ENCODE data around the gene DDX17. TPM values are rescaled to one million over a fixed set of nuclear protein-coding genes. Genes with fewer than 3 reads are reported as not detected.

The DDX17 gene
- total RNA-seq, 4 donors from 2014 or later = 419 to 723 (median 493) TPM

DNA sequence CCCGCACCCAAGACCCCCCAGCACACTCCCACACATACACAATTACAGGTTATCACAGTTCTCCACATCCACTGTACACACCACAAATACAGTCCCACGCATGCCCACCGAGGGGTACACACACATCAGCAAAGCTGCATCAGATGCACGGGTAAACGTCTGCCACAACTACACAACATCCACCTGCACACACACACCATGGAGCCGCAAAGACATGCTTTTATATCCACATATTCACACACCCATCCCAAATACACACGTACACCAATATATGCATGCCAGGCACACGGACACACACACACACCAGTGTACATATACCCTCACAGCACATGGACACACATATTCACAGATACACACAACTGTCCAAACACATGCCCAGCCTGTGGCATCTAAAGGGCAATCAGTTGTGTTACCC lies 45.7 kb downstream of the DDX17 start:
- H3K4me3 ChIP-seq (ENCODE audit: low read depth, poor library complexity, severe bottlenecking) = no peak overlapping the region
- TF ChIP-seq, protein P1, sequence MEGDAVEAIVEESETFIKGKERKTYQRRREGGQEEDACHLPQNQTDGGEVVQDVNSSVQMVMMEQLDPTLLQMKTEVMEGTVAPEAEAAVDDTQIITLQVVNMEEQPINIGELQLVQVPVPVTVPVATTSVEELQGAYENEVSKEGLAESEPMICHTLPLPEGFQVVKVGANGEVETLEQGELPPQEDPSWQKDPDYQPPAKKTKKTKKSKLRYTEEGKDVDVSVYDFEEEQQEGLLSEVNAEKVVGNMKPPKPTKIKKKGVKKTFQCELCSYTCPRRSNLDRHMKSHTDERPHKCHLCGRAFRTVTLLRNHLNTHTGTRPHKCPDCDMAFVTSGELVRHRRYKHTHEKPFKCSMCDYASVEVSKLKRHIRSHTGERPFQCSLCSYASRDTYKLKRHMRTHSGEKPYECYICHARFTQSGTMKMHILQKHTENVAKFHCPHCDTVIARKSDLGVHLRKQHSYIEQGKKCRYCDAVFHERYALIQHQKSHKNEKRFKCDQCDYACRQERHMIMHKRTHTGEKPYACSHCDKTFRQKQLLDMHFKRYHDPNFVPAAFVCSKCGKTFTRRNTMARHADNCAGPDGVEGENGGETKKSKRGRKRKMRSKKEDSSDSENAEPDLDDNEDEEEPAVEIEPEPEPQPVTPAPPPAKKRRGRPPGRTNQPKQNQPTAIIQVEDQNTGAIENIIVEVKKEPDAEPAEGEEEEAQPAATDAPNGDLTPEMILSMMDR (IDR thresholded peaks at IDR 0.05) = no peak
- TF ChIP-seq POLR2A (IDR thresholded peaks at IDR 0.05) = no peak
- WGBS, 2 donors = 36 to 44% methylated on average over 8 of the region's 8 CpGs
- intact Hi-C loops (cut with DNase I; ENCODE audit: low total_unique reads) = no loop called here
- DNase-seq (ENCODE audit: low spot score in 2 of 2) = no peak

DNA sequence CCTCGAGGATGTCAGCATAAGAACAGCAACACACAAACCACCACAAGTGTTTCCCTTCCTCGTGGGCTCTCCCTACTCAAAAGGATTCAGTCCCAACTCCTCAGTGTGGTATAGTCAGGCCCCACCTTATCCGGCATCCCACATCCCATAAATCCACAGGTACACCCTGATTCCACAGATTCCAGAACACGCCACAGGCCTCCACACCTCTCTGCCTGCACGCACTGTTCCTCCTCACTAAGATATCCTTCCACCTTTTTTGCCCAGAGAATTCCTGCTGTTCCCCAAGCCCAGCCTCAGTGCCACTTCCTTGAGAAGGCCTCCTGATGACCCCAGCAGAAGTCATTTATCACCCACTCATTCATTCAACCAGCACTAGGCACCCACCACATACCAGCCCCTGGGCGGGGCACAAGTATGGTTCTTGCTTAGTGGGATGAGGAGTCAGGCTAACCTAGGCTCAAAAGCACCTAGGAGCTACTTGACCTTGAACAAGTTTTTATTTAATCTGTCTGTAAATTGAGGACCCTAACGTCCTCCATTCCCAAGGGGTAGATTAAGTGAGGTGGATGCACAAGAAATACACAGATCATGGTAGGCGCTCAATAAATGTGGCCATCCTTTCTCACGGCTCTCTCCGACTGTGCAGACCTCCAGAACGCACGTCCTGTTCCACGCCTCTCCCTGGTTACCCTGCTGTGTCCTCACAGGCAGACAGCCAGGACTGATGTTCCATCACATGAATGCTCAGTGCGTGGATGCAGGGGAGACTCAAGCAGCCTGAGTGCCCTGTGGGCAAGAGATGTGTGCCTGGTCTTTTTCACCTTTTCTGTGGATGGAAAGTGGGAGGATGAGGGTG lies 49.0 kb downstream of the DDX17 start:
- no peak for DNase-seq (ENCODE audit: low spot score in 2 of 2)
- intact Hi-C loops (cut with DNase I; ENCODE audit: low total_unique reads) = no loop called here
- WGBS, 2 donors = 74 to 79% methylated on average over 14 of the region's 14 CpGs
- H3K4me3 ChIP-seq (ENCODE audit: low read depth, poor library complexity, severe bottlenecking) = no peak overlapping the region
- TF ChIP-seq, protein P1 (IDR thresholded peaks at IDR 0.05) = no peak
- no peak for TF ChIP-seq POLR2A (IDR thresholded peaks at IDR 0.05)

DNA sequence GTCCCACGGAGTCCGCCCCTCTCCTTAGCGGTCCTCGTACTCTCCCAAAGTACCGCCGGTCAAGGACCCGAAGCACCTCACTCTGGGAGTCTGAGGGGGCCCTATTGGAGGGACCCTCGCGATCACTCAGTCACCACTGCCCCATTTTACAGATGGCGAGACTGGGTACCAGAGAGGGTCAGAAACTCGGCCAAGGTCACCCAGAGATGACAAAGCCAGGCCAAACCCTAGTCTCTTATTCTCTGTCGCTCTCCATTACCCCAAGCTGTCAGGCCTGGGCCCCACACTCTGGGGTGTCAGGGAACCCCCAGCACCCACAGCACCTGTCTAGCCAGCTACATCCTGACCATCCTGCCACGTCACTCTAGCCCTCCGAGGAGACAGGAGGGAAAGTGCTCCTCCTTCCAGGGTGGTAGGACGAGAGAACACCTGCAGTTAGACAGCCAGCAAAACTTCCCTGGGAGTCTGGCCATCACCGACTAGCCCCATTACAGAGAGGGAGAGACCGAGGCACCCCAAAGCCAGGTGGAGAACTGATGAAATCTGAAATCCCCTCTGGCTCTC lies 49.8 kb downstream of the DDX17 start:
- 56 to 70% methylated on average over 8 to 17 of the region's 17 CpGs for WGBS, 2 donors
- H3K4me3 ChIP-seq (ENCODE audit: low read depth, poor library complexity, severe bottlenecking) = no peak overlapping the region
- no peak for TF ChIP-seq POLR2A (IDR thresholded peaks at IDR 0.05)
- TF ChIP-seq, protein P1 (IDR thresholded peaks at IDR 0.05) = no peak
- DNase-seq (ENCODE audit: low spot score in 2 of 2) = no peak
- intact Hi-C loops (cut with DNase I; ENCODE audit: low total_unique reads) = no loop called here

- DNase-seq (ENCODE audit: low spot score in 2 of 2) = no peak
- TF ChIP-seq, protein P1 (IDR thresholded peaks at IDR 0.05) = no peak
- no peak for TF ChIP-seq POLR2A (IDR thresholded peaks at IDR 0.05)
- WGBS, 2 donors = 1 to 2% methylated on average over 49 to 67 of the region's 90 CpGs
- intact Hi-C loops (cut with DNase I; ENCODE audit: low total_unique reads) = no loop called here
- peak overlapping the region; percentile 10 for H3K4me3 ChIP-seq (ENCODE audit: low read depth, poor library complexity, severe bottlenecking)
Measured at GRCh38 chr22:38455530-38456271, 50.4 kb downstream of the DDX17 start.

DNA sequence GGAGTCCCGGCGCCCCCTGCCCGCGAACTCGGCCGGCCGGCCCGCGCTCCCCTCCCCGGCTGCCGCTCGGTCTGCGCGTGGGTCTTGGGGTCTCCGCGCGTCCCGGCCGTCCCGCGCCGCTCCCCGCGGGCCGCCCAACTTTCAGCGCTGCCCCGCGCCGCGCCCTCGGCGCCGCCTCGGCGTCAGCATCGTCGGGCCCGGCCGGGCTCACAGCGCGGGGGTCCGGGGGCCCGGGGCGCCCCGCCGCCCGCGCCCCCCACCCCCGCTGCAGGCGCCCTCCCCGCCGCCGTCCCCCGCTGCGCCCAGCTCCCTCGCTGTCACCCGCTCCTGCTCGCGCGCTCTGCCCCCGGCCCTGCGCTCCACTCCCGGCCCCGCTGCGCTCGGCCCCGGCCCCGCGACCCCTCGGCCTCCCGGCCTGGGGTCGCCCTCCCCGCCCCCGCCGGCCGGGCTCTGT lies 51.0 kb downstream of the DDX17 start, which contains the start of gene KCNJ4:
TSS of gene KCNJ4 (minus strand) at position 124 of the 454 bp plus-strand sequence. CDS start 27,067 bp downstream, outside the sequence.
- H3K4me3 ChIP-seq (ENCODE audit: low read depth, poor library complexity, severe bottlenecking) = peak within 1 kb of the TSS; percentile 10
- TF ChIP-seq, protein P1 (IDR thresholded peaks at IDR 0.05) = no peak
- no peak for TF ChIP-seq POLR2A (IDR thresholded peaks at IDR 0.05)
- WGBS, 2 donors = 0 to 1% methylated on average over 11 to 19 of the region's 76 CpGs
- DNase-seq (ENCODE audit: low spot score in 2 of 2) = no peak
- intact Hi-C loops (cut with DNase I; ENCODE audit: low total_unique reads) = no loop called here

Measured in lower leg skin (tissue), 4 donors.